Neural cell (in vitro differentiated cells): ENCODE results near the gene CDHR2.

ENCODE experiments used
- EP300 ChIP-seq: fragments of 450-650 bp; conservative IDR thresholded peaks from 2 replicates; pipeline ENCODE4 v1.6.1; 2014; ENCODE audit warnings: antibody characterized with exemption, mild to moderate bottlenecking, moderate library complexity; ENCODE audit not compliant: poor library complexity, severe bottlenecking
- EZH2 ChIP-seq: fragments of 200-600, 300-800 bp; shearing (Covaris generic), sonication (generic); IDR thresholded peaks from 2 replicates; pipeline ENCODE4 v1.6.1; 2014; ENCODE audit warnings: antibody characterized with exemption, low read length, borderline replicate concordance, mild to moderate bottlenecking; ENCODE audit not compliant: insufficient read depth, poor library complexity, severe bottlenecking
- MXI1 ChIP-seq: fragments of 450-650 bp; conservative IDR thresholded peaks from 2 replicates; pipeline ENCODE4 v1.6.1; 2014; ENCODE audit warnings: antibody characterized with exemption, mild to moderate bottlenecking; ENCODE audit not compliant: poor library complexity, severe bottlenecking
- POLR2AphosphoS5 ChIP-seq: IDR thresholded peaks from 2 replicates; pipeline ENCODE4 v1.6.1; 2012
- TF ChIP-seq, protein P1 (sequence below): IDR thresholded peaks from 2 replicates; pipeline ENCODE4 v1.6.1; 2012; ENCODE audit warnings: borderline replicate concordance
- TF ChIP-seq, protein P2 (sequence below): fragments of 450-650 bp; IDR thresholded peaks from 2 replicates; pipeline ENCODE4 v1.5.1; 2014; ENCODE audit warnings: antibody characterized with exemption, mild to moderate bottlenecking, moderate library complexity; ENCODE audit not compliant: poor library complexity, severe bottlenecking

GRCh38 chr5:176513788-176514187 lies 35.4 kb upstream of the CDHR2 start:
- TF ChIP-seq, protein P1, sequence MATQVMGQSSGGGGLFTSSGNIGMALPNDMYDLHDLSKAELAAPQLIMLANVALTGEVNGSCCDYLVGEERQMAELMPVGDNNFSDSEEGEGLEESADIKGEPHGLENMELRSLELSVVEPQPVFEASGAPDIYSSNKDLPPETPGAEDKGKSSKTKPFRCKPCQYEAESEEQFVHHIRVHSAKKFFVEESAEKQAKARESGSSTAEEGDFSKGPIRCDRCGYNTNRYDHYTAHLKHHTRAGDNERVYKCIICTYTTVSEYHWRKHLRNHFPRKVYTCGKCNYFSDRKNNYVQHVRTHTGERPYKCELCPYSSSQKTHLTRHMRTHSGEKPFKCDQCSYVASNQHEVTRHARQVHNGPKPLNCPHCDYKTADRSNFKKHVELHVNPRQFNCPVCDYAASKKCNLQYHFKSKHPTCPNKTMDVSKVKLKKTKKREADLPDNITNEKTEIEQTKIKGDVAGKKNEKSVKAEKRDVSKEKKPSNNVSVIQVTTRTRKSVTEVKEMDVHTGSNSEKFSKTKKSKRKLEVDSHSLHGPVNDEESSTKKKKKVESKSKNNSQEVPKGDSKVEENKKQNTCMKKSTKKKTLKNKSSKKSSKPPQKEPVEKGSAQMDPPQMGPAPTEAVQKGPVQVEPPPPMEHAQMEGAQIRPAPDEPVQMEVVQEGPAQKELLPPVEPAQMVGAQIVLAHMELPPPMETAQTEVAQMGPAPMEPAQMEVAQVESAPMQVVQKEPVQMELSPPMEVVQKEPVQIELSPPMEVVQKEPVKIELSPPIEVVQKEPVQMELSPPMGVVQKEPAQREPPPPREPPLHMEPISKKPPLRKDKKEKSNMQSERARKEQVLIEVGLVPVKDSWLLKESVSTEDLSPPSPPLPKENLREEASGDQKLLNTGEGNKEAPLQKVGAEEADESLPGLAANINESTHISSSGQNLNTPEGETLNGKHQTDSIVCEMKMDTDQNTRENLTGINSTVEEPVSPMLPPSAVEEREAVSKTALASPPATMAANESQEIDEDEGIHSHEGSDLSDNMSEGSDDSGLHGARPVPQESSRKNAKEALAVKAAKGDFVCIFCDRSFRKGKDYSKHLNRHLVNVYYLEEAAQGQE, result no peak
- TF ChIP-seq, protein P2, sequence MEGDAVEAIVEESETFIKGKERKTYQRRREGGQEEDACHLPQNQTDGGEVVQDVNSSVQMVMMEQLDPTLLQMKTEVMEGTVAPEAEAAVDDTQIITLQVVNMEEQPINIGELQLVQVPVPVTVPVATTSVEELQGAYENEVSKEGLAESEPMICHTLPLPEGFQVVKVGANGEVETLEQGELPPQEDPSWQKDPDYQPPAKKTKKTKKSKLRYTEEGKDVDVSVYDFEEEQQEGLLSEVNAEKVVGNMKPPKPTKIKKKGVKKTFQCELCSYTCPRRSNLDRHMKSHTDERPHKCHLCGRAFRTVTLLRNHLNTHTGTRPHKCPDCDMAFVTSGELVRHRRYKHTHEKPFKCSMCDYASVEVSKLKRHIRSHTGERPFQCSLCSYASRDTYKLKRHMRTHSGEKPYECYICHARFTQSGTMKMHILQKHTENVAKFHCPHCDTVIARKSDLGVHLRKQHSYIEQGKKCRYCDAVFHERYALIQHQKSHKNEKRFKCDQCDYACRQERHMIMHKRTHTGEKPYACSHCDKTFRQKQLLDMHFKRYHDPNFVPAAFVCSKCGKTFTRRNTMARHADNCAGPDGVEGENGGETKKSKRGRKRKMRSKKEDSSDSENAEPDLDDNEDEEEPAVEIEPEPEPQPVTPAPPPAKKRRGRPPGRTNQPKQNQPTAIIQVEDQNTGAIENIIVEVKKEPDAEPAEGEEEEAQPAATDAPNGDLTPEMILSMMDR, result no peak
- TF ChIP-seq EZH2 (no peak), MXI1 (no peak), EP300 (no peak), POLR2AphosphoS5 (no peak)
